Lower leg skin (tissue), 4 donors: ENCODE measurements around the gene CLRN1. TPM values are rescaled to one million over a fixed set of nuclear protein-coding genes. Genes with fewer than 3 reads are reported as not detected.

Source experiments
- DNase-seq, 2 donors: peaks; one replicate each; pipeline ENCODE4 v3.0.0-alpha.2; 2019; ENCODE audit warnings: low spot score in 2 of 2
- H3K4me3 ChIP-seq: fragments of 200-600 bp; sonication (generic); 2 replicates; pipeline ENCODE4 v1.5.1; 2017; ENCODE audit warnings: mild to moderate bottlenecking, low read depth; ENCODE audit not compliant: poor library complexity, severe bottlenecking
- POLR2A ChIP-seq, 2 donors: fragments of 450-650 bp; IDR thresholded peaks; one replicate each; pipeline ENCODE4 v1.6.1; 2016 to 2017; ENCODE audit warnings: antibody characterized with exemption in 2 of 2, mild to moderate bottlenecking in 1 of 2, moderate library complexity in 1 of 2
- WGBS, 2 donors: methylation state at CpG; one replicate each; pipeline ENCODE4 v1.1.5; 2018; 5-methylcytosine and 5-hydroxymethylcytosine counted together
- intact Hi-C: fragments of 100-400 bp; cut with DNase I; formaldehyde crosslinking; loops from one replicate; pipeline ENCODE4 v1.15.0; 2023; ENCODE audit warnings: low total_unique reads
- total RNA-seq, 4 donors: library from RNA; depleted of rRNA; stranded (reverse); fragments of >200 nt; gene quantifications; one replicate each; pipeline ENCODE4 v1.1.0, GENCODE V29; 2016
- TF ChIP-seq, protein P1 (sequence below), 3 donors: fragments of 450-650 bp; IDR thresholded peaks; one replicate each; pipeline ENCODE4 v1.5.1; 2016; ENCODE audit warnings: antibody characterized with exemption in 3 of 3, mild to moderate bottlenecking in 3 of 3, moderate library complexity in 2 of 3

CLRN1 gene
- total RNA-seq, 4 donors from 2014 or later, result not detected

DNA sequence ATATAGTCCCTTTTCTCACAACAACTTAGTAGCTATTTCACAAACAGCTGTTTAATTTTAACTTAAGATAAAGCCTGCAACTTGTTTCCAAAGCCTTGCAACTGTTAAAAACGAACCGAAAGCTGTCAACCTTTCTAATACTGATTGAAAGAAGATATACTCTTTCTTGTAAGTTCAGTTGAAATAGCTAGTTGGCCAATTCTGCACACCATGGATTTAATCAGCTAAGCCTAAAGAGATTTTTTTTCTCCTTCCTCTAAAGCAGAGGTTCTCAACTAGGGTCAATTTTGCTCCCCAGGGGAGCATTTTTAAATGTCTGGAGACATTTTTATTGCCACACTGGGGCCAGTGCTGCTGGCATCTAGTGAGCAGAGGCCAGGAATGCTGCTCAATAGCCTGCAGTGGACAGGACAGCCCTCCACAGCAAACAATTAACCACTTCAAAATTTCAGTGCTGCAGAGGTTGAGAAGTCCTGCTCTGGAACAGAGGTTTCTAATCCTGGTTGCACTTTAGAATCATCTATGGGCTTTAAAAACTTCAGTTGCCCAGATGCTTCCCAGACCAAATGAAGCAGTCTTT, 93.4 kb downstream of the CLRN1 start:
- intact Hi-C loops, result no loop called here
- WGBS, 2 donors, result 72 to 74% methylated on average over 2 of the region's 2 CpGs
- no peak for TF ChIP-seq POLR2A (IDR thresholded peaks at IDR 0.05)
- TF ChIP-seq, protein P1, sequence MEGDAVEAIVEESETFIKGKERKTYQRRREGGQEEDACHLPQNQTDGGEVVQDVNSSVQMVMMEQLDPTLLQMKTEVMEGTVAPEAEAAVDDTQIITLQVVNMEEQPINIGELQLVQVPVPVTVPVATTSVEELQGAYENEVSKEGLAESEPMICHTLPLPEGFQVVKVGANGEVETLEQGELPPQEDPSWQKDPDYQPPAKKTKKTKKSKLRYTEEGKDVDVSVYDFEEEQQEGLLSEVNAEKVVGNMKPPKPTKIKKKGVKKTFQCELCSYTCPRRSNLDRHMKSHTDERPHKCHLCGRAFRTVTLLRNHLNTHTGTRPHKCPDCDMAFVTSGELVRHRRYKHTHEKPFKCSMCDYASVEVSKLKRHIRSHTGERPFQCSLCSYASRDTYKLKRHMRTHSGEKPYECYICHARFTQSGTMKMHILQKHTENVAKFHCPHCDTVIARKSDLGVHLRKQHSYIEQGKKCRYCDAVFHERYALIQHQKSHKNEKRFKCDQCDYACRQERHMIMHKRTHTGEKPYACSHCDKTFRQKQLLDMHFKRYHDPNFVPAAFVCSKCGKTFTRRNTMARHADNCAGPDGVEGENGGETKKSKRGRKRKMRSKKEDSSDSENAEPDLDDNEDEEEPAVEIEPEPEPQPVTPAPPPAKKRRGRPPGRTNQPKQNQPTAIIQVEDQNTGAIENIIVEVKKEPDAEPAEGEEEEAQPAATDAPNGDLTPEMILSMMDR (IDR thresholded peaks at IDR 0.05), result no peak

DNA sequence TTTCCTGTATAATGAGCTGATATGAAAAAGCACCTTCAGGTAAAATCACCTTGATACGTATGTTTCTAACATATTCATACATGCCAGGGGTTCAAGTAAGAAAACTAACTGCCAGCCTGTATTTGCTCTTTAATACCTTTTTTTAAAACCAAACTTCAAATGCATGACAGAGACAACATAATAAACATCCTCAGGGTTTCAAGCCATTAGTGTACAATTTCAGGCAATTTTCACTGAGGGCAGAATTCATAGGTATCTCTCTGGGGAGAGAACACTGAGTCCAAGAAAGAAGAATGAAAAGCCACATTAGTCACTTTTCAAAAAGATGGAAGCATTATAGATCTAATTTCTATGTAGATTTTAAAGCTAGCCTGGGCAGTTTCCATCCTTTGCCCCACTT, 94.2 kb downstream of the CLRN1 start:
- WGBS, 2 donors, result 89 to 97% methylated on average over 1 of the region's 1 CpG
- no peak overlapping the region for H3K4me3 ChIP-seq
- TF ChIP-seq, protein P1 (IDR thresholded peaks at IDR 0.05), result no peak
- TF ChIP-seq POLR2A (IDR thresholded peaks at IDR 0.05), result no peak
- no peak for DNase-seq
- intact Hi-C loops, result no loop called here

More for the DNA sequence above, 93.4 kb downstream of the CLRN1 start:
- no peak for DNase-seq
- no peak overlapping the region for H3K4me3 ChIP-seq

DNA sequence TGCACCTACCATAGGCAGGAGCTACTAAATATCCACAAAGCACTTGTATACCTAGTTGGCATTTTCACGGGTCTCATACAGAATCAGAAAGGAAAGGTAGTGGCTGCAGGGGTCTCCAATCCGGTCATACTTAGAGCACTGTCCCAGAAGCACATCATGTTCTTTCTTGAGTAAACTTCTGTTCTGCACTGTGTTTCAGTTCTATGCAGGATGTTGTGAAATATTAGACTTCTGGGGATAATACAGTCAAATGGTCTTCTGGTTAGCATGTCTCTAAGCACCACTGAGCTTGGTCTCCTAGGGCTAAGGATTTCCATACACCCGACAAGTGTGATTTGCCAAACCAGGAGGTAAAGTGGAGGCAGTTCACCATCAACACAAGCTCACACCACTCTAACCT, 95.2 kb downstream of the CLRN1 start:
- TF ChIP-seq, protein P1 (IDR thresholded peaks at IDR 0.05), result no peak
- TF ChIP-seq POLR2A (IDR thresholded peaks at IDR 0.05), result no peak
- 92 to 96% methylated on average over 3 of the region's 3 CpGs for WGBS, 2 donors
- no peak overlapping the region for H3K4me3 ChIP-seq
- intact Hi-C loops, result no loop called here
- DNase-seq, result no peak

DNA sequence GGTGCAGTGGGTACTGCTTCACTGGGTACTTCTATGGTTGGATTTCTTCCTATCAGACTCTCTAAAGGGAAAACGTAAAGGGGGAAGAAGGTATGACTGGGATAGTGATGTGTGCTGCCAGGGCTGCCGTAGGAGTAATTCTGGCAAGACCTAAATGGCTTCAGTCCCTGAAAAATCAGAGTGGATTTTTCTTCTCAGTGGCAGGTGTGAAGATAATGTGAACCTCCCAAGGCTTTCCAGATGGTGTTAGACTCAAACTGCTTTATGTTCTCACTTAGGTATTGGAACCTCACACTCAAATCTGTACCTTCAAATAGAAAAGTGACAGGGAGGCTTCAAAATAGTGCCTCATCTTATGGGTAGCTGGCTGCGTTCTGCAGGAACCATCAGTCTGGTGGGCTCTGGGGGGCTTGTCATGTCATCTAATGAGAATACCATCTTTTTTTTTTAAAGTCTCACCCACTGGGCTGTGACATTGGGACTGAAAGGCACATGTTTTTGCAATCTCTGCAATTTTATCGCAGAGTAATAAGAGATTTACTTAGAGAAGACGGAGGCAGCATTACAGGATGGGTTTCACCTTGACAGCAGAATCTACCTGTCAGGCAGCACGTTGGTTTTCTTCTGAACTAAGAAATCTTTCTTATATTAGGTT, 95.8 kb downstream of the CLRN1 start:
- TF ChIP-seq POLR2A (IDR thresholded peaks at IDR 0.05), result no peak
- TF ChIP-seq, protein P1 (IDR thresholded peaks at IDR 0.05), result no peak

More for the DNA sequence above, 95.8 kb downstream of the CLRN1 start:
- WGBS, 2 donors, result 79 to 82% methylated on average over 6 of the region's 6 CpGs
- intact Hi-C loops, result no loop called here
- DNase-seq, result no peak
- no peak overlapping the region for H3K4me3 ChIP-seq

Other genes starting within 250 kb of the CLRN1 start
- gene SIAH2, start 209.6 kb downstream of the CLRN1 start, total RNA-seq, result 100 to 1,000 TPM in 2 of 4 donors, 10 to 100 TPM in 2; 78.5 to 117 (median 94.6) TPM
- gene MINDY4B, start 67.3 kb downstream of the CLRN1 start, total RNA-seq, result not detected
- gene MED12L, start 112.9 kb upstream of the CLRN1 start, total RNA-seq, result under 1 TPM; 0.15 to 0.37 (median 0.22) TPM
- under 1 TPM in 2 of 4 donors, not detected in 2; 0.55 to 0.68 TPM for gene GPR171, start 230.5 kb upstream of the CLRN1 start, total RNA-seq